ENCODE data around the gene DEXI. TPM values are rescaled to one million over a fixed set of nuclear protein-coding genes. Genes with fewer than 3 reads are reported as not detected.
A peak's percentile ranks its signal among the peaks of the same experiment; 100 is the strongest.

Gene DEXI
- total and polyA plus RNA-seq, 2 of the 13 experiments (the other 11 are each of a cell fraction or from before 2014, with no cell fraction given): 51.5 to 70.4 TPM

GRCh38 chr16:10895053-10895946, 47.0 kb downstream of the DEXI start (continued):
- TF ChIP-seq AHDC1 (CRISPR knock-in tag; IDR thresholded peaks at IDR 0.05; ENCODE audit: borderline replicate concordance) (no peak), NFYC (CRISPR knock-in tag; IDR thresholded peaks at IDR 0.05) (no peak), DNMT1 (CRISPR knock-in tag; IDR thresholded peaks at IDR 0.05) (no peak), ZNF775 (CRISPR knock-in tag; IDR thresholded peaks at IDR 0.05; ENCODE audit: borderline replicate concordance) (no peak), SRSF1 (optimal IDR thresholded peaks at IDR 0.05; ENCODE audit: low read depth, low read length) (no peak), ZSCAN29 (CRISPR knock-in tag; conservative IDR thresholded peaks at IDR 0.05) (no peak), ZNF335 (CRISPR knock-in tag; IDR thresholded peaks at IDR 0.05) (peak; percentile 83; the same call in 1 of the 2 replicates), SETDB1 (CRISPR knock-in tag; IDR thresholded peaks at IDR 0.05; ENCODE audit: borderline replicate concordance) (no peak)
- TF ChIP-seq, protein P1, sequence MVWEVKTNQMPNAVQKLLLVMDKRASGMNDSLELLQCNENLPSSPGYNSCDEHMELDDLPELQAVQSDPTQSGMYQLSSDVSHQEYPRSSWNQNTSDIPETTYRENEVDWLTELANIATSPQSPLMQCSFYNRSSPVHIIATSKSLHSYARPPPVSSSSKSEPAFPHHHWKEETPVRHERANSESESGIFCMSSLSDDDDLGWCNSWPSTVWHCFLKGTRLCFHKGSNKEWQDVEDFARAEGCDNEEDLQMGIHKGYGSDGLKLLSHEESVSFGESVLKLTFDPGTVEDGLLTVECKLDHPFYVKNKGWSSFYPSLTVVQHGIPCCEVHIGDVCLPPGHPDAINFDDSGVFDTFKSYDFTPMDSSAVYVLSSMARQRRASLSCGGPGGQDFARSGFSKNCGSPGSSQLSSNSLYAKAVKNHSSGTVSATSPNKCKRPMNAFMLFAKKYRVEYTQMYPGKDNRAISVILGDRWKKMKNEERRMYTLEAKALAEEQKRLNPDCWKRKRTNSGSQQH (CRISPR knock-in tag; IDR thresholded peaks at IDR 0.05; ENCODE audit: low read depth): peak; percentile 98
- TF ChIP-seq, protein P2, sequence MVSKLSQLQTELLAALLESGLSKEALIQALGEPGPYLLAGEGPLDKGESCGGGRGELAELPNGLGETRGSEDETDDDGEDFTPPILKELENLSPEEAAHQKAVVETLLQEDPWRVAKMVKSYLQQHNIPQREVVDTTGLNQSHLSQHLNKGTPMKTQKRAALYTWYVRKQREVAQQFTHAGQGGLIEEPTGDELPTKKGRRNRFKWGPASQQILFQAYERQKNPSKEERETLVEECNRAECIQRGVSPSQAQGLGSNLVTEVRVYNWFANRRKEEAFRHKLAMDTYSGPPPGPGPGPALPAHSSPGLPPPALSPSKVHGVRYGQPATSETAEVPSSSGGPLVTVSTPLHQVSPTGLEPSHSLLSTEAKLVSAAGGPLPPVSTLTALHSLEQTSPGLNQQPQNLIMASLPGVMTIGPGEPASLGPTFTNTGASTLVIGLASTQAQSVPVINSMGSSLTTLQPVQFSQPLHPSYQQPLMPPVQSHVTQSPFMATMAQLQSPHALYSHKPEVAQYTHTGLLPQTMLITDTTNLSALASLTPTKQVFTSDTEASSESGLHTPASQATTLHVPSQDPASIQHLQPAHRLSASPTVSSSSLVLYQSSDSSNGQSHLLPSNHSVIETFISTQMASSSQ (IDR thresholded peaks at IDR 0.05; ENCODE audit: low read depth): no peak
- TF ChIP-seq, protein P2 (CRISPR knock-in tag; IDR thresholded peaks at IDR 0.05; ENCODE audit: borderline replicate concordance): peak; percentile 38; the same call in 1 of the 2 replicates
- TF ChIP-seq, protein P3, sequence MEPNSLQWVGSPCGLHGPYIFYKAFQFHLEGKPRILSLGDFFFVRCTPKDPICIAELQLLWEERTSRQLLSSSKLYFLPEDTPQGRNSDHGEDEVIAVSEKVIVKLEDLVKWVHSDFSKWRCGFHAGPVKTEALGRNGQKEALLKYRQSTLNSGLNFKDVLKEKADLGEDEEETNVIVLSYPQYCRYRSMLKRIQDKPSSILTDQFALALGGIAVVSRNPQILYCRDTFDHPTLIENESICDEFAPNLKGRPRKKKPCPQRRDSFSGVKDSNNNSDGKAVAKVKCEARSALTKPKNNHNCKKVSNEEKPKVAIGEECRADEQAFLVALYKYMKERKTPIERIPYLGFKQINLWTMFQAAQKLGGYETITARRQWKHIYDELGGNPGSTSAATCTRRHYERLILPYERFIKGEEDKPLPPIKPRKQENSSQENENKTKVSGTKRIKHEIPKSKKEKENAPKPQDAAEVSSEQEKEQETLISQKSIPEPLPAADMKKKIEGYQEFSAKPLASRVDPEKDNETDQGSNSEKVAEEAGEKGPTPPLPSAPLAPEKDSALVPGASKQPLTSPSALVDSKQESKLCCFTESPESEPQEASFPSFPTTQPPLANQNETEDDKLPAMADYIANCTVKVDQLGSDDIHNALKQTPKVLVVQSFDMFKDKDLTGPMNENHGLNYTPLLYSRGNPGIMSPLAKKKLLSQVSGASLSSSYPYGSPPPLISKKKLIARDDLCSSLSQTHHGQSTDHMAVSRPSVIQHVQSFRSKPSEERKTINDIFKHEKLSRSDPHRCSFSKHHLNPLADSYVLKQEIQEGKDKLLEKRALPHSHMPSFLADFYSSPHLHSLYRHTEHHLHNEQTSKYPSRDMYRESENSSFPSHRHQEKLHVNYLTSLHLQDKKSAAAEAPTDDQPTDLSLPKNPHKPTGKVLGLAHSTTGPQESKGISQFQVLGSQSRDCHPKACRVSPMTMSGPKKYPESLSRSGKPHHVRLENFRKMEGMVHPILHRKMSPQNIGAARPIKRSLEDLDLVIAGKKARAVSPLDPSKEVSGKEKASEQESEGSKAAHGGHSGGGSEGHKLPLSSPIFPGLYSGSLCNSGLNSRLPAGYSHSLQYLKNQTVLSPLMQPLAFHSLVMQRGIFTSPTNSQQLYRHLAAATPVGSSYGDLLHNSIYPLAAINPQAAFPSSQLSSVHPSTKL (CRISPR knock-in tag; IDR thresholded peaks at IDR 0.05): peak; percentile 61; the same call in 1 of the 2 replicates
